ENCODE data around the gene ACIN1.

Gene ACIN1

DNA sequence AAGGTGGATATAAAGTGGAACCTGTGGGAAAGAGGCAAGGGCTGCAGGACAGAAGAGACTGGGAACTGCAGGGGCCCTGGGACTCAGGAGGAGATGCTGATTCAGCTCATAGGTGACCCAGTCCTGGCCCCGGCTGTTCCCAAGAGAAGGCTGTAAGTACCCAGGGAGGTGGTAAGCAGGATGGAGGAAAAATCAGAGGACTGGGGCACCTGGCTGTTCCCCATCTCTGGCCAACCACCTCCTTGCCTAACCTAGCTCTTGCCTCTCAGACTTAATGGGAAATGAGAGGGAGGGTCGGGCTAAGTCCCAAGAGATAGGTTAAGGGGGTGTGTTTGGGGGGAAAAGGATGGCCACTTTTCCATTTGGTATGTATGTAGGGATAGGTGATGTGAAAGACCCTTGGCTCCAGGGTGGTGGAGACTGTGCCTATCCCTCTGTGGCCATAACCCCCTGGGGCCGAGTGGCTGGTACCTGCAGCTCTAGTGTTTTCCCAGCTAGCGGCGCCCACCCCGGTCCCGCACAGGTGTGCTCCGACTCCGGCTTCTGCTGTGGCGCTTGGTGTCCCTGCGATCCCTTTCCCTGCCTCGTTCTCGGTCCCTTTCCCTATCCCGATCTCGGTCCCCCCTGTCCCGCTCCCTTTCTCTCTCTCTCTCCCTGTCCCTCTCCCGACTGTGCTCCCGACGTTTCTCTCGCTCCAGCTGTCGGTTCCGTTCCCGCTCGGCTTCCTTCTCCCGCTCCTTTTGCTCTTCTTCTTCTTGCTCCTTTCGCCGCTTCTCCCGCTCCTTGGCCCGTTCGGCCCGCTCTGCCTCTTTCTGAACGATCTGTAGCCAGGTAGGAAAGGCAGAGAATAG lies 36.1 kb downstream of the ACIN1 start:
- DNase-seq (ENCODE audit: low read depth in 3 of 3) = no peak

GRCh38 chr14:23057757-23058653 lies 36.9 kb downstream of the ACIN1 start:
- peak; percentile 73 to 83 (median 79) for DNase-seq (ENCODE audit: low read depth in 3 of 3)

GRCh38 chr14:23056956-23057756 lies 37.8 kb downstream of the ACIN1 start, which contains the start of gene CDH24:
Gene CDH24 (minus strand): TSS chr14:23057520. CDS start chr14:23055733, 1,787 bp downstream.
- peak; percentile 37 to 57 (median 42) for DNase-seq (ENCODE audit: low read depth in 3 of 3)

DNA sequence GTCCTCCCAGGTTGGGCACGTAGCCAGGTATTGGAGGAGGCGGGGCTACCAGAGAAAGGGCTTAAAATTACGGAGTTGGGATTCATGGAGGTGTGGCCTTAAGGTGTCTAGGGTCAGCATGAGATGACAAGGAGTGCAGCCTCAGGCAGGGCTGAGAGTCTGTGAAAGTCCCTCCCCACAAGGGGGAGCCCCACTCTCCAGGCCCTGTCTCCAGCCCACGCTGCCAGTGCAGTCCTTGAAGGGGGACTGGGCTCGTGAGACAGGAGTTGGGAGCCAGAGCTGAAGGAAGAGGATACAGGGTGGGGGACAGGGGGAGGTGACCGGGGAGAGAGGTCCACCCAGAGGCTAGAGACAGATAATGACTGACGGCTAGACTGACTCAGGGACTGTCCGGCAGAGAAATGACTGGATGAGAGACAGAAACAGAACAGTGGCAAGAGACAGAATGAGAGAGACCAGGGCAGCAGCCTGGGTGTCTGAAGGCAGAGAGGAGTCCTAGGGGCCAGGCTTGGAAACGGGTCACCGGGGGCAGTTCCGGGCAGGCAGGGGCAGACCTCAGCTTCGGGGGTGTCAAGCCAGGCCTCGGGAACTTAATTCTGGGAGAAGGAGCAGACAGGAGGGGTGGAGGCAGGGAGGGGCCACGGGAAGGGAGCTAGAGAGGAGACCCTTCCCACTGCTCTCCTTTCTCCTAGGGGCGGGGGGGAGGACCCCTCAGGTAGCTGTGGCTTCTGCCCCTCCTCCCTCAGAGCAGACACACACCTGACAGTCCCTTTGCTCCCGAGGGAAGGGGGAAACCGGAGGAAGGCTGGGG lies 38.6 kb downstream of the ACIN1 start:
- DNase-seq (ENCODE audit: low read depth in 3 of 3) = peak; percentile 35 to 69 (median 39)

DNA sequence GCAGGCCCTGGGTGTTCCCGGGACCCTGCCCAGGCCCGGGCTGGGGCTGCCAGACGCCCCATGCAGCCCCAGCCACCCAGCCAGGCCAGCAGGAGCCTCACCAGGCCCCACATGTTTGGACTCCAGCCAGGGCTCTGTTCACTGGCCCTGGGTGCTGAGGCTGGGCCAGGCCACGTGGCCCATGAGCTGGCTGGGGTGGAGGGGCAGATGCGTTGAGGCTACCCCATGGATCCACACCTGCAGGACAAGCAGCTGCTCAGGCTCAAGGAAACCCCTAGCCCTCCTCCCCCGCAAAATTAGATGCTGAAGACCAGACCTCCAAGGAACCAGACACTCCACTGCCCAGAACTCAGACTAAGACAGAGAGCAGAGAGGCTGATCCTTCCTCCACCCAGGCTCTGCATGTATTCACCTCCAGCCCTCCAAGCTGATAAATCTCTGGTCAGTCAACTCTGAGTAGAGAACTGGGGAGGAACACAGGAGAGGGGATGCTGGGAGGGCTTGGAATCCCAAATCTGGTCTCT lies 39.3 kb downstream of the ACIN1 start:
- DNase-seq (ENCODE audit: low read depth in 3 of 3) = no peak

- DNase-seq (ENCODE audit: low read depth in 3 of 3) = no peak
Observed at GRCh38 chr14:23055147-23055550, 39.8 kb downstream of the ACIN1 start.

DNA sequence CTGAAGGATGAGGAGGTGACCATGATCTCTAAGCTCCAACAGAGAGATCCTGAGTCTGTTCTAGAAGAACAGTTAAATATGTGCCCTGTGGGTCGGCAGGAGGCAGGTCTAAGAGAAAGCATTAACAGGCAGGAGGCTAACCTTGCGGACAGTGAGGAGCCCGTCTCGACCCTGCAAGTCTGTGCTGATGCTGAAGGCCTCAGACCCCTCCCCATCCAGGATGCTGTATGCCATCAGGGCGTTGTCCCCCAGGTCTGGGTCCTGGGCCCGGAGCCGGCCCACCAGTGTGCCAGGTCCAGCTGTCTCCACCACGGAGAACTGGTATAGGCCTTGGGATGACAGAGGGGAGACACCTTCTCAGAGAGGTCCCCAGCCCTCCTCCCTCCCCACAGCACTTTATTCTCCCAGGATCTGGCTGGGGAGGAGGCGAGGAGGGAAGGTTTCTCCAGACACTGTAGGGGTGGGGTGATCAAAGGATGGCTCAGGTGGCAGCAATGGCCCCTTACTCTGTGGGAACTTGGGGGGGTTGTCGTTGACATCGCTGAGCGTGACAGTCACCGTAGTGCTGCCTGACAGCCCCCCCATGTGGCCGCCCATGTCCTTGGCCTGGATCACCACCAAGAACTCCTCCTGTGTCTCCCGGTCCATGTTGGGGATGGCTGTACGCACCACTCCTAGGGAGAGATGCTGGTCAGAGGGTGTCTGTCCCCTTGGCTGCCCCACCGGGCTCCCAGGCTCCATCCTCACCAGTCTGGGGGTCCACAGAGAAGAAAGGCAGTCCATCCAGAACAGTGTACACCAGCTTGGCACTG lies 40.7 kb downstream of the ACIN1 start:
- peak in 1 of 3 donors; percentile 38 for DNase-seq (ENCODE audit: low read depth in 3 of 3)

GRCh38 chr14:23053426-23053825 lies 41.5 kb downstream of the ACIN1 start:
- no peak for DNase-seq (ENCODE audit: low read depth in 3 of 3)

DNA sequence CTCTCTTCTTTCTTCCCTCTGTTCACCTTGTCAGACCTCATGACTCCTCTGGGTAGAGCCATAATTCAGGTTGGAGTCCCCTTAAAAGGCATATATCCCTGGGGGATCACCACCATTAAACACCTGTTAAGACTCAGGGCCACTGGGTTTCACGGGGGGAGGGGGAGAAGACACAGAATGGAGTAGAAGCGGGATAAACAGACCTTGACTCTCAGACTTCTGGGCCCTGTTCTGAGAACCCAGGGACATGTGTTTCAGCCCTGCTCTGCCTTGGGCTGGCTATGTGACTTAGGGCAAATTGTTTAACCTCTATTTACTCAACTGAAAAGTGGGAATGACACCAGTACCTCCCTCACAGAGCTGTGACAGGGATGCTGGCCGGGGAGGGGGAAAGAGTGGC lies 42.3 kb downstream of the ACIN1 start:
- DNase-seq (ENCODE audit: low read depth in 3 of 3) = no peak

DNA sequence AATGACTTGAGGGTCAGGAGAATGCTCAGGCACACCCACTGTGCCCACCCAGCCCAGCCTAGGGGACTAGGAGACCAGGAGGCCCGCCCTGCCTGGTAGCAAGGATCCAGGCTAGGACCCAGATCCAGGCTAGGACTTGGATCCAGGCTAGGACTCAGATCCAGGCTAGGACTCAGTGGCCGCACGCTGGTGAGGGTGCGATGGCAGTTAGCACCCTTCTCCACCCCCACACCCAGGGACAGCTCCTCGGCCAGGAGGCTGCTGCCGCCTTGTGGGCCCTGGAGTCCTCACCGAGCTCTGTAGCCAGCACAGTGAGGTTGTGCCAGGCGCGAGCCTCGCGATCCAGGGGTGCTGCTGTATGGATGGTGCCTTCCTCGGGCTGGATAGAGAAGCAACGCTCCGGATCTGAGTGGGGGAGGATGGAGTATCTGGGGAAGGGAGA lies 42.7 kb downstream of the ACIN1 start:
- no peak for DNase-seq (ENCODE audit: low read depth in 3 of 3)

DNA sequence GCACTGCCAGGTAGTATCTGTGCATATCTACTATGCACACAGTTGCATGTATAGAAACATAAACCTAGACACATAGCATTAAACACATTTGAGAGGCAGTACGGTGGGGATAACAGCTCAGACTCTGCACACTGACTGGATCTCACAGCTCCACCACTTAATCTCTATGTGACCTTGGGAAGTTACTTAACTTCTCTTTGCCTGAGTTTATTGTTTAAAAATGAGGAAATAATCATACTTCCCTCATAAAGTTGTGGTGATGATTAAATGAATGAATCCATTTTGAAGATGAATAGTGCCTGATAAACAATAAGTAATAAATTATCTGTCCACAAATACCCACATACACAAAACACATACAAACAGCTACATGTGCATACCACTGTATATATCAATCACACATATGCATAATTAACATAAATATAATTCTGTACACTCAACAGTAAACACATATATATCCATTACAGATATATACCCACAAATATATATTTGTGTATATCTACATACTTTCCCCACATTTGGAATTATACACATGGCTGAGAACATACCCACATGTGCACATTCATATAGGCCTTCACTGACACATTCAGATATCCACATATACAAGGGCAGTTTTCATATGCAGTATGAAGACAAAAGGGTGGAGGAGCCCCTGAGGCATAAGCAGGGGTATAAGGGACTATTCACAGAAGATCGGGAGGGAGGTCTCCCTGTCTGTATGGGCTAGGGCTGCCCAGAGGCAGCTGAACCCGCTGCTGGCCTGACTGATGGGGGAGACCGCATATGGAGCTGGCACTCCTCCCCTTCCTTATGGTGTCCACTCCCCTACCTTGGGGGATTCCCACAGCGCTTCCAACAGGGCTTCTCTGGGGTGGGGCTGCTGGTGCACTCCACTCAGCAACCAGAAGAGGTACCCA lies 43.5 kb downstream of the ACIN1 start:
- DNase-seq (ENCODE audit: low read depth in 3 of 3) = no peak

DNA sequence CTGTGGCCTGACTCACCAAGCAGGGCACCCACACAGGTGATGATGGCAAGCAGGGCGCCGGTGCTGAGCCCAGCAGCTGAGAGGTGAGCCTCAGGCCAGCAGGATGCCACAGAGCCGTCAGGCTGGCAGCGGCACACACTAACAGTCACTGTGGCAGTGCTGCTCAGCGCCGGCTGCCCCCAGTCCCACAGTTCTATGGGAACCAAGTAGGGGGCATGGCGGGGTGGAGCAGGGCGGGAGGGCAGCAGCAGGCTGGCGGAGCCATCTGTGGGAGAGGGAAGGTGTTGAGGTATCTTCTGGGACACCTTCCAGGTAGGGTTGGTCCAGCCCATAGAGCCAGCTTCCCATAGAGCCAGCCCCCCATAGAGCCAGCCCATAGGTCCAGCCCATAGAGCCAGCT lies 45.9 kb downstream of the ACIN1 start:
- no peak for DNase-seq (ENCODE audit: low read depth in 3 of 3)

DNA sequence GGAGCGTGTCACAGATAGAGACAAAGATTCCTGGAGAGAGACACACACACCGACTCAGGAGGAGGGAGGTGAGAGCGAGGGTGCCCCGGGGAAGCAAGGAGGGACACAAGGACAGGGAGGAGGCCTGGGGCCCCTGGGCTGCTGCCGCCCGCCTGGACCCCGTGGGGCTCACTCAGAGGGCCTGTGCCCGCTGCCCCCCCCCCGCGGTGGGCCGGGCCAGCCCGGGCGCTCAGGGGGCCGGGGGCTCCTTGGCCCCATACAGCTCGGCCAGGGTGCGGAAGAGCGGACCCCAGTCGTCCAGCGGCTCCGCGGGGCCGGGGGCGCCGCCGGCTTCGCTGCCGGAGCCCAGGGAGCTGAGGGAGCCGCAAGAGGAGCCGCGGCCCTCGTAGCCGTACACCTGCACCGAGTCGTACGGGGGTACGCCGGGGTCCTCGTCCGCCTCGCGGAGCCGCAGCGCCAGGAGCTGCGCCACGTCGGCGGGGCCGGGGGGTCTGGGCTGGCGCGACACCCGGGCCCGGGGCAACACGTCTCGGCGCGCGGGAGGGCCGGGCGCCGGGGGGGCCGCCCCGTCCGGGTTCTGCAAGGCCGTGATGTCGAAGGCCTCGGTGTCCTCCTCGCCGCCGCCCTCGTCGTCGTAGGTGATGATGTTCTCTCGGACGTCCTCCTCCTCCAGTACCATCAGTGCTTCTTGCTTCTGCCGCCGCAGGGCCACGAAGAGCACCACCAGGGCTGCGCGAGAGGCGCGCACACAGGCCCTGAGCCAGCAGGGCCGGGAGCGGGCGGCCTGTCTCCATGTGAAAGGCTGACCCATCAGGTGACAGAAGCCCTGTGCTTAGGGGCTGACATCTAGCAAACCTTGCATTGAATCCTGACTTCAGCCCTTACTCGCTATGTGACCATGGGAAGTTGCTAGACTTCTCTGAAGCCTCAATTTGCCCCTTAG lies 46.9 kb downstream of the ACIN1 start:
- DNase-seq (ENCODE audit: low read depth in 3 of 3) = no peak

DNA sequence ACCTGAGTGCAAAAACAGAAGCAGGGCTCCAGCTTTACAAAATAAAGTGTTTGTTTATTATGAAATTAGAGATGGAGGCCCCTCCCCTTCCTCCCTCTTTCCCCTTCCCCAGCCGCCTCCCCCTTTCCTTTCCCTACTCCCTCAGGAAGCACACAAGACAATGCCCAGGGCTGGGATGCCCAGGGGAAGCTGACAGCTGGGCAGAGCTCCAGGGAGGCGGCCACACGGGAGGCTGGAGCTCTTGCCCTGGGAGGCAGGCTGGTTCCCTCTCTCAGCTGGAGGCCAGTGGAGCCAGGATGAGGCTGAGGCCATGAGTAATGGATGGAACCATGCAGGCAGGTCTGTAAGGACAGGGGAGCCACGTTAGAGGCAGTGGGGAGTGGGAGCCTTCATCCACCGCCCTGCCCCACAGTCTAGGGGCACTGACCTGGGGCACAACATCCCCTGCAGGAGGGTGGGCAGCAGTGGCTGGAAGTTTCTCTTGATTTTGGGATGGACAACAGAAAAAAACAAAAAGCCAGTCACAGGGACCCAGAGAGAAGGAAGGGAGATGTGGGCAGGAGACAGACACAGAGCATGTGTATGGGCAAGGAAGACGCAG lies 47.8 kb downstream of the ACIN1 start:
- DNase-seq (ENCODE audit: low read depth in 3 of 3) = no peak

GRCh38 chr14:23045419-23046357 lies 49.2 kb downstream of the ACIN1 start:
- no peak for DNase-seq (ENCODE audit: low read depth in 3 of 3)

GRCh38 chr14:23044840-23045239 lies 50.1 kb downstream of the ACIN1 start:
- DNase-seq (ENCODE audit: low read depth in 3 of 3) = no peak

Data from stimulated activated CD4-positive, alpha-beta T cell treated with anti-CD3 and anti-CD28 coated beads, TNF-alpha, amount 100 ng/mL, for 48 hours (primary cell).